ENCODE data around the gene PNPT1. TPM values are rescaled to one million over a fixed set of nuclear protein-coding genes. Genes with fewer than 3 reads are reported as not detected.

Gene PNPT1
- total and polyA plus RNA-seq, 2 of the 13 experiments (the other 11 are each of a cell fraction or from before 2014, with no cell fraction given), result 23.4 to 61.0 TPM

- 0 out of 2 replicates have a peak, but pooled peaks have one; percentile 2 for TF ChIP-seq ZNF660 (CRISPR knock-in tag; IDR thresholded peaks at IDR 0.05; ENCODE audit: borderline replicate concordance, low read depth)
- TF ChIP-seq ARID4A (CRISPR knock-in tag; IDR thresholded peaks at IDR 0.05; ENCODE audit: borderline replicate concordance), result peak; percentile 98; the same call in 1 of the 2 replicates
- TF ChIP-seq HIC2 (CRISPR knock-in tag; IDR thresholded peaks at IDR 0.05; ENCODE audit: low read depth), result no peak; the same call in 1 of the 2 replicates
- TF ChIP-seq, protein P1, sequence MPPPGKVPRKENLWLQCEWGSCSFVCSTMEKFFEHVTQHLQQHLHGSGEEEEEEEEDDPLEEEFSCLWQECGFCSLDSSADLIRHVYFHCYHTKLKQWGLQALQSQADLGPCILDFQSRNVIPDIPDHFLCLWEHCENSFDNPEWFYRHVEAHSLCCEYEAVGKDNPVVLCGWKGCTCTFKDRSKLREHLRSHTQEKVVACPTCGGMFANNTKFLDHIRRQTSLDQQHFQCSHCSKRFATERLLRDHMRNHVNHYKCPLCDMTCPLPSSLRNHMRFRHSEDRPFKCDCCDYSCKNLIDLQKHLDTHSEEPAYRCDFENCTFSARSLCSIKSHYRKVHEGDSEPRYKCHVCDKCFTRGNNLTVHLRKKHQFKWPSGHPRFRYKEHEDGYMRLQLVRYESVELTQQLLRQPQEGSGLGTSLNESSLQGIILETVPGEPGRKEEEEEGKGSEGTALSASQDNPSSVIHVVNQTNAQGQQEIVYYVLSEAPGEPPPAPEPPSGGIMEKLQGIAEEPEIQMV (CRISPR knock-in tag; IDR thresholded peaks at IDR 0.05; ENCODE audit: low read depth), result peak; percentile 71
- peak; percentile 99 for TF ChIP-seq ZNF614 (CRISPR knock-in tag; IDR thresholded peaks at IDR 0.05; ENCODE audit: borderline replicate concordance)
- TF ChIP-seq CTCF (CRISPR knock-in tag; IDR thresholded peaks at IDR 0.05), result peak; percentile 70
- TF ChIP-seq, protein P2, sequence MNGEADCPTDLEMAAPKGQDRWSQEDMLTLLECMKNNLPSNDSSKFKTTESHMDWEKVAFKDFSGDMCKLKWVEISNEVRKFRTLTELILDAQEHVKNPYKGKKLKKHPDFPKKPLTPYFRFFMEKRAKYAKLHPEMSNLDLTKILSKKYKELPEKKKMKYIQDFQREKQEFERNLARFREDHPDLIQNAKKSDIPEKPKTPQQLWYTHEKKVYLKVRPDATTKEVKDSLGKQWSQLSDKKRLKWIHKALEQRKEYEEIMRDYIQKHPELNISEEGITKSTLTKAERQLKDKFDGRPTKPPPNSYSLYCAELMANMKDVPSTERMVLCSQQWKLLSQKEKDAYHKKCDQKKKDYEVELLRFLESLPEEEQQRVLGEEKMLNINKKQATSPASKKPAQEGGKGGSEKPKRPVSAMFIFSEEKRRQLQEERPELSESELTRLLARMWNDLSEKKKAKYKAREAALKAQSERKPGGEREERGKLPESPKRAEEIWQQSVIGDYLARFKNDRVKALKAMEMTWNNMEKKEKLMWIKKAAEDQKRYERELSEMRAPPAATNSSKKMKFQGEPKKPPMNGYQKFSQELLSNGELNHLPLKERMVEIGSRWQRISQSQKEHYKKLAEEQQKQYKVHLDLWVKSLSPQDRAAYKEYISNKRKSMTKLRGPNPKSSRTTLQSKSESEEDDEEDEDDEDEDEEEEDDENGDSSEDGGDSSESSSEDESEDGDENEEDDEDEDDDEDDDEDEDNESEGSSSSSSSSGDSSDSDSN (CRISPR knock-in tag; IDR thresholded peaks at IDR 0.05), result peak; percentile 94
- TF ChIP-seq IKZF5 (CRISPR knock-in tag; IDR thresholded peaks at IDR 0.05), result peak; percentile 95
- TF ChIP-seq, protein P3, sequence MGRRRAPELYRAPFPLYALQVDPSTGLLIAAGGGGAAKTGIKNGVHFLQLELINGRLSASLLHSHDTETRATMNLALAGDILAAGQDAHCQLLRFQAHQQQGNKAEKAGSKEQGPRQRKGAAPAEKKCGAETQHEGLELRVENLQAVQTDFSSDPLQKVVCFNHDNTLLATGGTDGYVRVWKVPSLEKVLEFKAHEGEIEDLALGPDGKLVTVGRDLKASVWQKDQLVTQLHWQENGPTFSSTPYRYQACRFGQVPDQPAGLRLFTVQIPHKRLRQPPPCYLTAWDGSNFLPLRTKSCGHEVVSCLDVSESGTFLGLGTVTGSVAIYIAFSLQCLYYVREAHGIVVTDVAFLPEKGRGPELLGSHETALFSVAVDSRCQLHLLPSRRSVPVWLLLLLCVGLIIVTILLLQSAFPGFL (CRISPR knock-in tag; IDR thresholded peaks at IDR 0.05), result no peak
- peak; percentile 96 for TF ChIP-seq KDM3A (CRISPR knock-in tag; IDR thresholded peaks at IDR 0.05; ENCODE audit: low read depth)
Measured at GRCh38 chr2:55617175-55618024, 76.2 kb downstream of the PNPT1 start, which contains the start of gene PPP4R3B (continued).
